ENCODE results near the gene RHOT2.

RHOT2 gene

GRCh38 chr16:632486-633335 lies 35.2 kb upstream of the RHOT2 start:
- no peak for DNase-seq

DNA sequence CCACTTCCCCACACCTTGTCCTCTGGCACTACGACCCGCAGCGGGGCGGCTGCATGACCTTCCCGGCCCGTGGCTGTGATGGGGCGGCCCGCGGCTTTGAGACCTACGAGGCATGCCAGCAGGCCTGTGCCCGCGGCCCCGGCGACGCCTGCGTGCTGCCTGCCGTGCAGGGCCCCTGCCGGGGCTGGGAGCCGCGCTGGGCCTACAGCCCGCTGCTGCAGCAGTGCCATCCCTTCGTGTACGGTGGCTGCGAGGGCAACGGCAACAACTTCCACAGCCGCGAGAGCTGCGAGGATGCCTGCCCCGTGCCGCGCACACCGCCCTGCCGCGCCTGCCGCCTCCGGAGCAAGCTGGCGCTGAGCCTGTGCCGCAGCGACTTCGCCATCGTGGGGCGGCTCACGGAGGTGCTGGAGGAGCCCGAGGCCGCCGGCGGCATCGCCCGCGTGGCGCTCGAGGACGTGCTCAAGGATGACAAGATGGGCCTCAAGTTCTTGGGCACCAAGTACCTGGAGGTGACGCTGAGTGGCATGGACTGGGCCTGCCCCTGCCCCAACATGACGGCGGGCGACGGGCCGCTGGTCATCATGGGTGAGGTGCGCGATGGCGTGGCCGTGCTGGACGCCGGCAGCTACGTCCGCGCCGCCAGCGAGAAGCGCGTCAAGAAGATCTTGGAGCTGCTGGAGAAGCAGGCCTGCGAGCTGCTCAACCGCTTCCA lies 34.4 kb upstream of the RHOT2 start:
- DNase-seq, result no peak

DNA sequence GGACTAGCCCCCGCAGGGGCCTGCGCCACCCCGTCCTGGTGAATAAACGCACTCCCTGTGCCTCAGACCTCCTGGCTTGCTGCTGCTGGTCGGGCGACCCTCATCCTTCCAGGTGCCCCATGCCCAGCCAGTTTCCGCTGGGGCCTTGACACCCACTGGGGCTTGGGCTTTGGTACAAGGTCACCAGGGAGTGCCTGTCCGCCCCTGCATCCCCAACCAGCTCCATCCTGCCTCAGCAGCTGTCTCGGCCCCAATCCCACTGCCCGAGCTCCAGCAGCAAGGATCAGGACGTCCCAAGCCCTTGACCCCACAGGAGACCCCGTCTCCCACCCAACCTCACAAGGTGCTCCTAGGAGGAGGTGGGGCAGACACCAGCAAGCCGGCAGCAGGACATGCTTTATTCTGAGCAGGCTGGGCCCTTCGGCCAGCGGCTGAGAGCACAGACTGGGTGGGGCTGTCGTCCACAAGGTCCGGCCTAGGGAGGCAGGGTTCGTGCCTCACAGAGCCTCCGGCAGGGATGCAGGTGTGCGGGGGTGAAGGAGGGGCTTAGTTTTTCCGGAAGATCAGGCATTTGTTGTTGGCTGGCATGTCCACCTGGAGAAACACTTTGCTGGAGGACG lies 33.8 kb upstream of the RHOT2 start:
- DNase-seq, result no peak

DNA sequence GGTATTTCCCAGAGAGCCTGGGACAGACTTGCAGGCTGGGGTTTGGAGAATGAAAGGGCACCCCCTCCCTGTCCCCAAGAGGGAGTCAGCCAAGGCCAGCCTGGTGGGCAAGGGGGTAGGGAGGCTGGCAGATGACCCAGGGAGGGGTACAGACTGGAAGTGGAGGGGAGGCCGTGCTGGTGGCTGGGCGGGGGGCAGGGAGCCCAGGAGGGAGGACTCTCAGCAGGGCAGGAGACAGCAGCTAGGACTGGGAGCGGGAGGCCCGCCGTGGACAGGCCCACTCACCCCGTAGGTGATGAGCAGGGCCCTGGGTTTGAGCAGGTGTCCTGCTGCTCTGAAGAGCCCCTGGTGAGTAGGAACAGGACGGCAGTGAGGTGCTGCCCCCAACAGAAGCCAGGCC lies 32.9 kb upstream of the RHOT2 start:
- DNase-seq, result no peak

- DNase-seq, result no peak
Observed at GRCh38 chr16:635573-636205, 32.2 kb upstream of the RHOT2 start.

DNA sequence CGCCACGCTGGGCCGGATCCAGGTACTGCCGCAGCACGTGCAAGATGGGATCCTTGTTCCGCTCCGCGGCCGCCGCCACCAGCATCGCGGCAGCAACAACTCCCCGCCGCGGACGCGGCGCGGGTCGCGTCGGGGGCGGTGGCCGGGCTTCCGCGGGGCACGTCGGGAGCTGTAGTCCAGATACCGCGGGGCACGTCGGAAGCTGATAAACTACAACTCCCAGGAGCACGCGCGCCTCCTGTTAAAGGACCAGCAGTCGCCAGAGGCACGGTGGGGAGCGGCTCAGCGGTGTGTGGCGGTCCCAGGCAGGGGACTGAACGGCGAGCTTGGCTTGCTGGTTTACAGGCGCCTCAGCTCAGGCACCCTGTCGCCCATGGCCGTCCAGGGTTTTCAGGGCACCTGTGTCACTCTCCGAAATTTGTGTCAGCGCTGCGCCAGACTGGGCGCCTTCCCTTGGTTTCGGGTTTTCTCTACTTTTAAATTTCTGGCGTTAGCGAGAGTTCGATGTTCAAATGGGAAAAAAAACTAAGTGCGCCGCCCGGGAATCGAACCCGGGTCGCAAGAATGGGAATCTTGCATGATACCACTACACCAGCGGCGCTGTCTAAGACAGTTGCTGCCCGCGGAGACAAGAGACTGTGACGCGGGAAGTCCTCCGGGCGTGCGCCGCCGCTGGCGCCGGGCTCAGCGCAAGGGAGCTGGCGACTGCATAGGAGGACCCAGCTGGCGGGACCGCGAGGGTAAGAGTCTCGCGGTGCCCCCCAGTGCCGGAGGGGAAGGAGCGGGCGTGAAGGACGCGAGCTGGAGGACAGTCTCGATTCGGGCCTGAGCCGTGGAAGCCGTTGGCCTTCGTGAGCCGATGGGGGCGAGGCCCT lies 31.5 kb upstream of the RHOT2 start, which contains the start of gene METTL26:
TSS of gene METTL26 (minus strand) at position 100 of the 875 bp plus-strand sequence. CDS start at position 85, 15 bp downstream.
- DNase-seq, result peak; percentile 86 to 98

DNA sequence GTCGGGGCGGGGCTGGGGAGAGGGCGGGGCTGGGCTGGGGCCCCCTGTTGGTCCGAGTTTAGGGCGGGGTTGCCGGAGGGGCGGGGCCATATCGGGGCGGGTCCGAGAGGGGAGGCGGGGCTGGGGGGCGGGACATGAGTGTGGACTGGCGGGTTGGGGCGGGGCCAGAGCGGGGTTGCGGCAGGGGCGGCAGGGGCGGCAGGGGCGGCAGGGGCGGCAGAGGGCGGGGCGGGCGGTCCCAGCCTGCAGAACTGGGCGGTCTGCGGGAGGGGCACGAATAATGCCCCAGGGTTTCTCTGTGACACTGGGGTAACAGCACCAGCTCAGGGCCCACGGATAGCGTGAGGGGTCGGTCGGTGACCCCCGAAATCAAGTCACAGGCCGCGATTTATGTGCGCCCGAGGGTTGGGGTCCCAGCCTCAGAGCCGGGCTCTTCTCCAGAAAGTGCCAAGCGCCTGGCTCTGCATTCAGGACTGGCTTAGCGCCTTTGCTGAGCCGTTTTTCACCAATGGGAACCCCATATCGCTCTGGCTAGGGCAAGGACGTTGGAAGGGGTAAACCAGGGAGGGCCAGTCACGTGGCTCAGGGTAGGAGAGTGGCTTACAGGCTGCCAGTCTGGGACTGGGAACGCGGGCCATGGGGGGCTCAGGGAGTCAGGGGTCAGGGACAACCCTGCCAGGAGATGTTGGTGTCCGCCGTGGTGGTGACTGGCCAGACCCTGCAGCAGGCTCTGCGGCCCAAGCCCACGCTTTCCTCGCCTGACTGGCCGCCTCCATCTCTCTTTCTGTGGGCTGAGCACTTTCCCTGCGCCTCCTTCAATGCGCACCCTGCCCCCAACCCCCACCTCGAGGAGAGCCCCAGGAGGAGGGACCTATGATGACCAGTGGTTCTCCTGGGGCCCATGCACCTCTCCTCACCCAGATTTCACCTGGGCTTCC lies 30.6 kb upstream of the RHOT2 start:
- DNase-seq, result peak; percentile 82 to 91

GRCh38 chr16:638034-638543 lies 29.8 kb upstream of the RHOT2 start:
- no peak for DNase-seq

- no peak for DNase-seq
Observed at GRCh38 chr16:638836-639235, 29.1 kb upstream of the RHOT2 start.

DNA sequence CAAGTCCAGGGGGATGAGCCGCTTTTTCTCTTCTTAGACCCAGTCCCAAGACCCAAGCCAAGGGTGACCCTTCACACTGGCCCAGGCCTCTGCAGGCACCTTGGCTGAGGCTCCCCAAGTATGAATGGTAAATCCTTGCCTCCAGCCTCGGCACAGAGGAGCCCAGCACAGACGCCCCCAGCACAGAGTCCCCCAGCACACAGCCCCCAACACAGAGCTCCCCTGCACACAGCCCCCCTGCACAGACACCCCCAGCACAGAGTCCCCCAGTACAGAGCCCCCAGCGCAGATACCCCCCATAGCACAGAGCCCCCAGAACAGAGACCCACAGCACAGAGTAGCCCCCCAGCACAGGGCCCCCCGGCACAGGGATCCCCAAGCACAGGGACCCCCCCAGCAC lies 27.3 kb upstream of the RHOT2 start:
- DNase-seq, result no peak

GRCh38 chr16:641326-642188 lies 26.4 kb upstream of the RHOT2 start, which contains the start of gene MCRIP2:
Gene MCRIP2, plus strand, starts transcription at chr16:641828. Its CDS starts 164 bp downstream, at chr16:641992.
- peak; percentile 83 to 90 for DNase-seq

GRCh38 chr16:642189-643049 lies 25.5 kb upstream of the RHOT2 start:
- peak; percentile 92 to 95 for DNase-seq

DNA sequence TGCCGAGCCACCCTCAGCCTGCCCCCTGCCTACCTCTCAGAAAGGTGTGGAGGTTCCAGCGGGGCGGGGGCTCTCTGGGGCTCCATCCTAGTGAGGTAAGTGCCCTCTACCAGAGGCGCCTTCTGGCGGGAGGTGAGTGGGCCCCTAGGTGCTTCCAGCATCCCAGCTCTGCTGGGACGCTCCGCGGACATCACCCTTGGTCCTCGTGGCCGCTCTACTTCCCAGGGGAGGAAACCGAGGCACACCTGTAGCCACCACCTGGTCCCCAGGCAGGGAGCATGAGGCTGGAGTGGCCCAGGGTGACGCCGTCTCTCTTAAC lies 24.9 kb upstream of the RHOT2 start:
- no peak for DNase-seq

- no peak for DNase-seq
Observed at GRCh38 chr16:644556-644955, 23.4 kb upstream of the RHOT2 start.

GRCh38 chr16:645852-646678 lies 21.9 kb upstream of the RHOT2 start:
- DNase-seq, result no peak

- no peak for DNase-seq
Observed at GRCh38 chr16:646679-647172, 21.2 kb upstream of the RHOT2 start.

DNA sequence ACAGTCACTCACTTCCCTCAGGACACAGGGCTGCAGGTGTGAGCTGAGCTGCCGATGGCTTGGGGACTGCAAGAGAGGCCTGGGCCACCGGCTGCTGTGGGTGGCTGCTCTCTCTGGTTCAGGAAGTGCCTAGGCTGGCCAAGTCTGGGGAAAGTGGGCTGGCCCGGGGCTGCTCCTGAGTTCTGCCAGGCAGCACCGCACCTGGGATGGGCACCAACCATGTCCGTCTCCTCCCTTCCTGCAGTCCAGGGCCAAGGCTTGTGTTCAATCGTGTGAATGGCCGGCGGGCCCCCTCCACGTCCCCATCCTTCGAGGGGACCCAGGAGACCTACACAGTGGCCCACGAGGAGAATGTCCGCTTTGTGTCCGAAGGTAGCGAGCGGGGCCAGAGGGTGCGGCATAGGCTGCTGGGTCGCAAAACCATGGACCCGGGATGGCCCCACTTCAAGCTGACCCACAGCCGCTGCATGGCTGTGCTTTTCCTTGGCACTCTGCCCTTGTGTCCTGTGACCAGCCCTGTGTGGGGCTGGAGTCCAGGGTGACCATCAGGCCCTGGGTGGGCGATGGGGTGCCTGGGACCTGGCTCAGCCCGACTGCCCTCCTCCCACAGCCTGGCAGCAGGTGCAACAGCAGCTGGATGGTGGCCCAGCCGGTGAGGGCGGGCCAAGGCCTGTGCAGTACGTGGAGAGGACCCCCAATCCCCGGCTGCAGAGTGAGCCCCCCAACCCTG lies 20.6 kb upstream of the RHOT2 start:
- DNase-seq, result no peak
